ENCODE data around the gene CNDP2. TPM values are rescaled to one million over a fixed set of nuclear protein-coding genes. Genes with fewer than 3 reads are reported as not detected.
"Not testable (repeated sequence)": the region's sequence is repeated elsewhere in the genome, so short reads cannot be mapped to it uniquely, and the experiment has no call there.

Gene CNDP2
- total RNA-seq, 1 experiment from 2014 or later, result 75.3 TPM

- no TSS peak for BruUV-seq (replicated peaks)
- ChIA-PET POLR2A (ENCODE audit: low non-redundant PET) (no interaction called here), CTCF (no interaction called here)
- Histone ChIP-seq H3K36me3 (ENCODE audit: insufficient read depth, low read length, poor library complexity, severe bottlenecking) (no peaks in the 10 kb centered on the region), H3K4me1 (ENCODE audit: insufficient read depth, low read length, poor library complexity, severe bottlenecking) (no peaks in the 10 kb centered on the region), H3K27me3 (replicated peaks; ENCODE audit: insufficient read depth, low read depth, low read length, poor library complexity) (no peaks in the 10 kb centered on the region), H3K9me3 (ENCODE audit: low read depth, low read length, poor library complexity, severe bottlenecking) (no peaks in the 10 kb centered on the region), H3K4me3 (ENCODE audit: low read depth, low read length, poor library complexity, severe bottlenecking) (no peak overlapping the region), H3K27ac (ENCODE audit: low read depth, low read length, poor library complexity, severe bottlenecking) (no peak overlapping the region)
- DNase-seq (ENCODE audit: low spot score), result no peak
- TF ChIP-seq CTCF (conservative IDR thresholded peaks at IDR 0.05; ENCODE audit: low read depth, low read length) (no peak), EZH2 (IDR thresholded peaks at IDR 0.05; ENCODE audit: borderline replicate concordance, low read depth, low read length, poor library complexity, severe bottlenecking) (no peak)
- intact Hi-C loops (cut with micrococcal nuclease; ENCODE audit: unreplicated experiment), result no loop called here
Measured at GRCh38 chr18:74563999-74564398, 67.8 kb downstream of the CNDP2 start.

GRCh38 chr18:74565164-74565563 lies 69.0 kb downstream of the CNDP2 start:
- H3K36me3 ChIP-seq (ENCODE audit: insufficient read depth, low read length, poor library complexity, severe bottlenecking); POLR2A ChIA-PET (ENCODE audit: low non-redundant PET); H3K4me1 ChIP-seq (ENCODE audit: insufficient read depth, low read length, poor library complexity, severe bottlenecking); H3K9me3 ChIP-seq (ENCODE audit: low read depth, low read length, poor library complexity, severe bottlenecking); CTCF ChIA-PET; DNase-seq (ENCODE audit: low spot score); intact Hi-C loops (cut with micrococcal nuclease; ENCODE audit: unreplicated experiment); H3K4me3 ChIP-seq (ENCODE audit: low read depth, low read length, poor library complexity, severe bottlenecking); H3K27ac ChIP-seq (ENCODE audit: low read depth, low read length, poor library complexity, severe bottlenecking); BruUV-seq (replicated peaks); H3K27me3 ChIP-seq (replicated peaks; ENCODE audit: insufficient read depth, low read depth, low read length, poor library complexity): not testable (repeated sequence)

GRCh38 chr18:74565993-74566392 lies 69.8 kb downstream of the CNDP2 start:
- H3K36me3 ChIP-seq (ENCODE audit: insufficient read depth, low read length, poor library complexity, severe bottlenecking); intact Hi-C loops (cut with micrococcal nuclease; ENCODE audit: unreplicated experiment); H3K4me1 ChIP-seq (ENCODE audit: insufficient read depth, low read length, poor library complexity, severe bottlenecking); CTCF ChIA-PET; BruUV-seq (replicated peaks); H3K9me3 ChIP-seq (ENCODE audit: low read depth, low read length, poor library complexity, severe bottlenecking); H3K4me3 ChIP-seq (ENCODE audit: low read depth, low read length, poor library complexity, severe bottlenecking); DNase-seq (ENCODE audit: low spot score); H3K27ac ChIP-seq (ENCODE audit: low read depth, low read length, poor library complexity, severe bottlenecking); POLR2A ChIA-PET (ENCODE audit: low non-redundant PET); H3K27me3 ChIP-seq (replicated peaks; ENCODE audit: insufficient read depth, low read depth, low read length, poor library complexity): not testable (repeated sequence)

- no peak overlapping the region for H3K4me3 ChIP-seq (ENCODE audit: low read depth, low read length, poor library complexity, severe bottlenecking)
- POLR2A ChIA-PET (ENCODE audit: low non-redundant PET), result no interaction called here
- no TSS peak for BruUV-seq (replicated peaks)
Measured at GRCh38 chr18:74567822-74568221, 71.7 kb downstream of the CNDP2 start.

More at GRCh38 chr18:74567822-74568221, 71.7 kb downstream of the CNDP2 start:
- Histone ChIP-seq H3K27ac (ENCODE audit: low read depth, low read length, poor library complexity, severe bottlenecking) (no peak overlapping the region), H3K27me3 (replicated peaks; ENCODE audit: insufficient read depth, low read depth, low read length, poor library complexity) (peaks cover 4% of the 10 kb centered on the region), H3K9me3 (ENCODE audit: low read depth, low read length, poor library complexity, severe bottlenecking) (no peaks in the 10 kb centered on the region), H3K36me3 (ENCODE audit: insufficient read depth, low read length, poor library complexity, severe bottlenecking) (no peaks in the 10 kb centered on the region), H3K4me1 (ENCODE audit: insufficient read depth, low read length, poor library complexity, severe bottlenecking) (no peaks in the 10 kb centered on the region)
- no peak for DNase-seq (ENCODE audit: low spot score)
- CTCF ChIA-PET, result no interaction called here
- TF ChIP-seq EZH2 (IDR thresholded peaks at IDR 0.05; ENCODE audit: borderline replicate concordance, low read depth, low read length, poor library complexity, severe bottlenecking) (no peak), CTCF (conservative IDR thresholded peaks at IDR 0.05; ENCODE audit: low read depth, low read length) (no peak)
- intact Hi-C loops (cut with micrococcal nuclease; ENCODE audit: unreplicated experiment), result no loop called here

Measured in A673 (cell line).